Panc1 (cell line): Measurements from ENCODE around the gene PHKB.

Source experiments
- CTCF ChIP-seq: fragments of 450-650 bp; IDR thresholded peaks from 2 replicates; pipeline ENCODE4 v1.5.1; 2017; ENCODE audit warnings: mild to moderate bottlenecking
- POLR2AphosphoS5 ChIP-seq: IDR thresholded peaks from 2 replicates; pipeline ENCODE4 v1.6.1; 2012; ENCODE audit warnings: mild to moderate bottlenecking, low read depth, low read length, moderate library complexity
- REST ChIP-seq, 2 experiments: IDR thresholded peaks; 2 replicates each; pipeline ENCODE4 v1.6.1; 2011 to 2012; ENCODE audit warnings: low read depth in 2 of 2, control low read depth in 1 of 2, low read length in 1 of 2, mild to moderate bottlenecking in 1 of 2, moderate library complexity in 1 of 2; ENCODE audit not compliant: insufficient read depth in 1 of 2
- TCF7L2 ChIP-seq: IDR thresholded peaks from 2 replicates; pipeline ENCODE4 v1.6.1; 2011; ENCODE audit warnings: mild to moderate bottlenecking, low read depth, low read length, inconsistent platforms

GRCh38 chr16:47694543-47694942 lies 233.4 kb downstream of the PHKB start:
- TF ChIP-seq CTCF: no peak
- TF ChIP-seq POLR2AphosphoS5: no peak
- TF ChIP-seq TCF7L2: no peak
- TF ChIP-seq REST (IDR thresholded peaks at IDR 0.05; ENCODE audit: insufficient read depth in 1 of 2, low read depth in 2 of 2, low read length in 1 of 2): no peak
